ENCODE measurements around the gene AFAP1L2.

DNA sequence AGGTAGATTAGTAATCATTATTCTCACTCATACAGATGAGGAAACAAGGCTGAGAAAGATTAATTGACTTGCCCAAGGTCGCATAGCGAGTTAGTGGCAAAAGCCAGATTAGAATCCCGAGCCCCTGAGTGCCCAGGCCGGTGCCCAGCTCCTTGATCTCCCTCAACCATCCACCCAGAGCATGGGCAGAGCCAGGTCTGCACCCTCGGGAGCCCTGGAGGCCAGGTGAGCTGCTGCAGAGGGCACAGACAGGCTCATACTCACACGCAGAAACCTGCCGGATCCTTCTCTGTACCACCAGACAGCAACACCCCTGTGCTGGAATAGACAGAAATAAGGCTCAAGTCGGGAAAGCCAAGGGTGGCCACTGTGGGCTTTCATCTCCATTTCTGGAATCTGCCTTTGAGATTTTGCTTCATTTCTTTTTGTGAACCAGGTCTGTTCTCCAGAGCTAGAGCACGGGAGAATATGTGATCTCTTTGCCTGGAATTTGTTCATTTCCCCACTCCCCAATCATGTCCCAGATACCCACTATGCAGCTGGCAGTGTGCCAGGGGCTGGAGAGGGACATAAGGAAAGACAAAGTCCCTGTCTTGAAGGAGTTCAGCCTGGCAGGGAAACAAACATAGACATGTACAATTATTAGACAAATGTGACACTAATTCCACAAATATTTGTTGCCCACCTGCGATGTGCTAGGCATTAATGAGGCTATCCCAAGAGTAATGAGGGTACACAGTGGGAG, 5.5 kb downstream of the AFAP1L2 start:
- TF ChIP-seq POLR2A (IDR thresholded peaks at IDR 0.05), result no peak
- TF ChIP-seq, protein P1, sequence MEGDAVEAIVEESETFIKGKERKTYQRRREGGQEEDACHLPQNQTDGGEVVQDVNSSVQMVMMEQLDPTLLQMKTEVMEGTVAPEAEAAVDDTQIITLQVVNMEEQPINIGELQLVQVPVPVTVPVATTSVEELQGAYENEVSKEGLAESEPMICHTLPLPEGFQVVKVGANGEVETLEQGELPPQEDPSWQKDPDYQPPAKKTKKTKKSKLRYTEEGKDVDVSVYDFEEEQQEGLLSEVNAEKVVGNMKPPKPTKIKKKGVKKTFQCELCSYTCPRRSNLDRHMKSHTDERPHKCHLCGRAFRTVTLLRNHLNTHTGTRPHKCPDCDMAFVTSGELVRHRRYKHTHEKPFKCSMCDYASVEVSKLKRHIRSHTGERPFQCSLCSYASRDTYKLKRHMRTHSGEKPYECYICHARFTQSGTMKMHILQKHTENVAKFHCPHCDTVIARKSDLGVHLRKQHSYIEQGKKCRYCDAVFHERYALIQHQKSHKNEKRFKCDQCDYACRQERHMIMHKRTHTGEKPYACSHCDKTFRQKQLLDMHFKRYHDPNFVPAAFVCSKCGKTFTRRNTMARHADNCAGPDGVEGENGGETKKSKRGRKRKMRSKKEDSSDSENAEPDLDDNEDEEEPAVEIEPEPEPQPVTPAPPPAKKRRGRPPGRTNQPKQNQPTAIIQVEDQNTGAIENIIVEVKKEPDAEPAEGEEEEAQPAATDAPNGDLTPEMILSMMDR (IDR thresholded peaks at IDR 0.05), result no peak

Measured in body of pancreas (tissue), 4 donors.